RWPE2 (cell line): ENCODE data around the gene RGS7.
"Not testable (repeated sequence)": the region's sequence is repeated elsewhere in the genome, so short reads cannot be mapped to it uniquely, and the experiment has no call there.

Experiments used
- ATAC-seq: fragments of 200-7000 bp; cut with Tn5 transposase; 3 replicates; pipeline ENCODE4 v1.9.1; 2021; ENCODE audit warnings: low read depth
- DNase-seq: peaks from one replicate; pipeline ENCODE4 v3.0.0-alpha.2; 2020; ENCODE audit warnings: low spot score
- H3K27ac ChIP-seq: fragments of 450-650 bp; 2 replicates; pipeline ENCODE4 v1.5.1; 2017; ENCODE audit warnings: mild to moderate bottlenecking; ENCODE audit not compliant: poor library complexity, severe bottlenecking
- H3K27me3 ChIP-seq: fragments of 250-450 bp; sonication (Bioruptor Pico); 2 replicates; pipeline ENCODE4 v1.5.1; 2021; ENCODE audit warnings: mild to moderate bottlenecking, moderate library complexity; ENCODE audit not compliant: insufficient read depth, poor library complexity, severe bottlenecking
- H3K36me3 ChIP-seq: fragments of 250-450 bp; sonication (Bioruptor Pico); 2 replicates; pipeline ENCODE4 v1.5.1; 2020; ENCODE audit warnings: low read depth, mild to moderate bottlenecking, moderate library complexity
- H3K4me1 ChIP-seq: fragments of 250-450 bp; sonication (Bioruptor Pico); 2 replicates; pipeline ENCODE4 v1.5.1; 2021; ENCODE audit warnings: mild to moderate bottlenecking, moderate library complexity; ENCODE audit not compliant: insufficient read depth, poor library complexity, severe bottlenecking
- H3K4me3 ChIP-seq: fragments of 250-450 bp; sonication (Bioruptor Pico); 2 replicates; pipeline ENCODE4 v1.5.1; 2021; ENCODE audit warnings: mild to moderate bottlenecking, moderate library complexity; ENCODE audit not compliant: severe bottlenecking
- H3K9me3 ChIP-seq: fragments of 250-450 bp; sonication (Bioruptor Pico); 2 replicates; pipeline ENCODE4 v1.5.1; 2021; ENCODE audit warnings: mild to moderate bottlenecking, moderate library complexity; ENCODE audit not compliant: severe bottlenecking
- CTCF ChIP-seq: fragments of 450-650 bp; IDR thresholded peaks from one replicate; pipeline ENCODE4 v1.5.1; 2017; ENCODE audit warnings: mild to moderate bottlenecking, moderate library complexity; ENCODE audit not compliant: poor library complexity, severe bottlenecking

The RGS7 gene

DNA sequence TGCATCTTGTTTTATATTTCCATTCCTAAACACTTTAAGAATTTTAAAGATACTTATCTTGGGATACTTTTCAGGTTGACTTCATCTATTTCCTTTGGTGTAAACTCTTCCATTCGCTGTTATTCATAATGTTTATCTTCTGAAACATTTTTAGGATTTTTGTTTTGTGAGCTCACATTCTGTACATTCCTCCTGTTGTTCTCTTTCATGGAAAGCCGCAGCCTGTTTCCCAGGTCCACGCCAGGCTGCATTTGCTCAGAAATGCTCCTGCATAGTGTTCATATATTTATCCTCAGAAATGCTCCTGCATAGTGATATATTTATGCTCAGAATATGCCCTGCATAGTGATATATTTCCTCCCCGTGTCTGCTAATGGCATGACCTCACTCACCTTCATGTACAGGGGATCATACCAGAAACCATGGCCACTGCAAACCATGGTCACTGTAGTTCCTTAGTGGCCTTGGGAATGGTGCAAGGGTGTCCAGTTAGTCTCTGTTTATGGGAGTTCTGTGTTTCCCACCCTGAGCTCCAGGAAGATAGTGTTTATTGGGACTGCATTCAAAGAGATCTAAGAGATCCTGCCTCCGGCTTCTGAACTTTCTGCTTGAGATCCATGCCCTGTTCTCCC, 591.2 kb downstream of the RGS7 start:
- no peaks in the 10 kb centered on the region for H3K27me3 ChIP-seq
- H3K4me1 ChIP-seq = peaks cover 20% of the 10 kb centered on the region
- no peak overlapping the region for H3K4me3 ChIP-seq
- DNase-seq (no peak), ATAC-seq (peak; percentile 92)
- no peaks in the 10 kb centered on the region for H3K9me3 ChIP-seq
- peak overlapping the region; percentile 65 for H3K27ac ChIP-seq
- H3K36me3 ChIP-seq = no peaks in the 10 kb centered on the region
- TF ChIP-seq CTCF = no peak

- Histone ChIP-seq H3K27ac (no peak overlapping the region), H3K4me1 (peaks cover 21% of the 10 kb centered on the region), H3K36me3 (no peaks in the 10 kb centered on the region), H3K9me3 (no peaks in the 10 kb centered on the region), H3K27me3 (no peaks in the 10 kb centered on the region), H3K4me3 (no peak overlapping the region)
- no peak for TF ChIP-seq CTCF
- DNase-seq (no peak), ATAC-seq (no peak)
These were observed 593.2 kb downstream of the RGS7 start for GRCh38 chr1:240763771-240764170.

GRCh38 chr1:240763095-240763494, 593.9 kb downstream of the RGS7 start:
- peaks cover 23% of the 10 kb centered on the region for H3K4me1 ChIP-seq
- not testable (repeated sequence) for H3K9me3 ChIP-seq, ATAC-seq, H3K27me3 ChIP-seq, H3K27ac ChIP-seq, H3K36me3 ChIP-seq, DNase-seq, H3K4me3 ChIP-seq

DNA sequence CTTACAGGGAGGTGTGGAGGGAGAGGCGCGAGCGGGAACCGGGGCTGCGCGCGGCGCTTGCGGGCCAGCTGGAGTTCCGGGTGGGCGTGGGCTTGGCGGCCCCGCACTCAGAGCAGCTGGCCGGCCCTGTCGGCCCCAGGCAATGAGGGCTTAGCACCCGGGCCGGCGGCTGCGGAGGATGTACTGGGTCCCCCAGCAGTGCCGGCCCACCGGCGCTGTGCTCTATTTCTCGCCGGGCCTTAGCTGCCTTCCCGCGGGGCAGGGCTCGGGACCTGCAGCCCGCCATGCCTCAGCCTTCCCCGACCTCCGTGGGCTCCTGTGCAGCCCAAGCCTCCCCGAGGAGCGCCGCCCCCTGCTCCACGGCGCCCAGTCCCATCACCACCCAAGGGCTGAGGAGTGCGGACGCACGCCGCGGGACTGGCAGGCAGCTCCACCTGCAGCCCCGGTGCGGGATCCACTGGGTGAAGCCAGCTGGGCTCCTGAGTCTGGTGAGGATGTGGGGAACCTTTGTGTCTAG, 594.5 kb downstream of the RGS7 start:
- ATAC-seq, H3K36me3 ChIP-seq, DNase-seq, H3K27me3 ChIP-seq, H3K9me3 ChIP-seq, H3K27ac ChIP-seq, H3K4me3 ChIP-seq: not testable (repeated sequence)
- peaks cover 23% of the 10 kb centered on the region for H3K4me1 ChIP-seq

GRCh38 chr1:240758777-240759176, 598.2 kb downstream of the RGS7 start:
- DNase-seq, H3K27me3 ChIP-seq, H3K9me3 ChIP-seq, H3K4me1 ChIP-seq, H3K4me3 ChIP-seq, H3K27ac ChIP-seq, H3K36me3 ChIP-seq, ATAC-seq: not testable (repeated sequence)

- peaks cover 3% of the 10 kb centered on the region for H3K4me1 ChIP-seq
- H3K9me3 ChIP-seq = no peaks in the 10 kb centered on the region
- no peaks in the 10 kb centered on the region for H3K36me3 ChIP-seq
- H3K4me3 ChIP-seq = no peak overlapping the region
- no peak for TF ChIP-seq CTCF
- DNase-seq = no peak
- ATAC-seq = peak; percentile 68; the same call in 2 of the 3 replicates
- H3K27me3 ChIP-seq = no peaks in the 10 kb centered on the region
- H3K27ac ChIP-seq = no peak overlapping the region
These were observed 598.7 kb downstream of the RGS7 start for GRCh38 chr1:240758296-240758695.
